SK-N-SH treated with all-trans-retinoic acid at 6 μM for 48 hours (cell line): ENCODE data around the gene DOCK2.
"Not testable (repeated sequence)": the region's sequence is repeated elsewhere in the genome, so short reads cannot be mapped to it uniquely, and the experiment has no call there.

Source experiments
- ATAC-seq: fragments of 200-7000 bp; cut with Tn5 transposase; 3 replicates; pipeline ENCODE4 v1.9.1; 2020; ENCODE audit warnings: mild to moderate bottlenecking, moderate library complexity
- ARNTL ChIP-seq: fragments of 450-650 bp; formaldehyde crosslinking; IDR thresholded peaks from 2 replicates; pipeline ENCODE4 v1.5.0; 2020; ENCODE audit warnings: low read depth, mild to moderate bottlenecking, moderate library complexity, borderline replicate concordance
- BACH2 ChIP-seq: fragments of 250-450 bp; sonication (Bioruptor Pico); IDR thresholded peaks from 2 replicates; pipeline ENCODE4 v1.9.0; 2021; ENCODE audit warnings: mild to moderate bottlenecking, borderline replicate concordance
- CSDC2 ChIP-seq: fragments of 250-450 bp; sonication (Bioruptor Pico); IDR thresholded peaks from 2 replicates; pipeline ENCODE4 v1.5.0; 2020; ENCODE audit warnings: mild to moderate bottlenecking, moderate library complexity
- ESRRG ChIP-seq: fragments of 250-450 bp; sonication (Bioruptor Pico); IDR thresholded peaks from 2 replicates; pipeline ENCODE4 v1.6.1; 2021; ENCODE audit warnings: mild to moderate bottlenecking
- GLIS3 ChIP-seq: fragments of 250-450 bp; sonication (Bioruptor Pico); IDR thresholded peaks from 2 replicates; pipeline ENCODE4 v1.5.0; 2020; ENCODE audit warnings: mild to moderate bottlenecking, moderate library complexity
- ISL1 ChIP-seq: fragments of 250-450 bp; sonication (Bioruptor Pico); IDR thresholded peaks from 2 replicates; pipeline ENCODE4 v2.1.2; 2022; ENCODE audit warnings: mild to moderate bottlenecking, moderate library complexity
- OSR1 ChIP-seq: fragments of 250-450 bp; sonication (Bioruptor Pico); IDR thresholded peaks from 2 replicates; pipeline ENCODE4 v1.8.0; 2022; ENCODE audit warnings: moderate library complexity, mild to moderate bottlenecking, inconsistent platforms
- PATZ1 ChIP-seq: fragments of 250-450 bp; sonication (Bioruptor Pico); IDR thresholded peaks from 2 replicates; pipeline ENCODE4 v1.8.0; 2020; ENCODE audit warnings: mild to moderate bottlenecking, moderate library complexity, borderline replicate concordance
- PPARA ChIP-seq: fragments of 250-450 bp; sonication (Bioruptor Pico); IDR thresholded peaks from 2 replicates; pipeline ENCODE4 v1.5.0; 2020; ENCODE audit warnings: mild to moderate bottlenecking, borderline replicate concordance
- SNAI2 ChIP-seq: fragments of 250-450 bp; sonication (Bioruptor Pico); IDR thresholded peaks from 2 replicates; pipeline ENCODE4 v1.5.0; 2020; ENCODE audit warnings: mild to moderate bottlenecking, moderate library complexity
- TCF4 ChIP-seq: fragments of 250-450 bp; sonication (Bioruptor Pico); IDR thresholded peaks from 2 replicates; pipeline ENCODE4 v1.8.0; 2021; ENCODE audit warnings: mild to moderate bottlenecking, moderate library complexity, borderline replicate concordance
- TOX ChIP-seq: fragments of 250-450 bp; sonication (Bioruptor Pico); IDR thresholded peaks from 2 replicates; pipeline ENCODE4 v1.8.0; 2021; ENCODE audit warnings: mild to moderate bottlenecking, moderate library complexity, borderline replicate concordance
- ZC3H10 ChIP-seq: fragments of 250-450 bp; sonication (Bioruptor Pico); IDR thresholded peaks from 2 replicates; pipeline ENCODE4 v1.5.1; 2021; ENCODE audit warnings: mild to moderate bottlenecking, moderate library complexity
- ZFP3 ChIP-seq: fragments of 250-450 bp; sonication (Bioruptor Pico); IDR thresholded peaks from 2 replicates; pipeline ENCODE4 v1.5.0; 2020; ENCODE audit warnings: mild to moderate bottlenecking, moderate library complexity
- ZFP30 ChIP-seq: fragments of 450-650 bp; formaldehyde crosslinking; IDR thresholded peaks from 2 replicates; pipeline ENCODE4 v1.5.0; 2022; ENCODE audit warnings: mild to moderate bottlenecking, moderate library complexity
- ZNF70 ChIP-seq: fragments of 450-650 bp; formaldehyde crosslinking; IDR thresholded peaks from 2 replicates; pipeline ENCODE4 v1.5.0; 2020; ENCODE audit warnings: mild to moderate bottlenecking, moderate library complexity
- ZNF8 ChIP-seq: fragments of 450-650 bp; formaldehyde crosslinking; IDR thresholded peaks from 2 replicates; pipeline ENCODE4 v1.5.0; 2020; ENCODE audit warnings: mild to moderate bottlenecking, moderate library complexity
- TF ChIP-seq, protein P1 (sequence below): fragments of 250-450 bp; sonication (Bioruptor Pico); IDR thresholded peaks from 2 replicates; pipeline ENCODE4 v1.5.1; 2020; ENCODE audit warnings: low read depth, mild to moderate bottlenecking, moderate library complexity
- TF ChIP-seq, protein P2 (sequence below): fragments of 250-450 bp; sonication (Bioruptor Pico); IDR thresholded peaks from 2 replicates; pipeline ENCODE4 v1.5.0; 2020; ENCODE audit warnings: mild to moderate bottlenecking, moderate library complexity
- TF ChIP-seq, protein P3 (sequence below): fragments of 250-450 bp; sonication (Bioruptor Pico); IDR thresholded peaks from 2 replicates; pipeline ENCODE4 v1.8.0; 2021; ENCODE audit warnings: low read depth, mild to moderate bottlenecking, moderate library complexity, borderline replicate concordance

The DOCK2 gene

GRCh38 chr5:169765176-169765996, 128.3 kb downstream of the DOCK2 start:
- no peak for TF ChIP-seq GLIS3
- no peak for TF ChIP-seq ZC3H10 (CRISPR knock-in tag)
- TF ChIP-seq, protein P1, sequence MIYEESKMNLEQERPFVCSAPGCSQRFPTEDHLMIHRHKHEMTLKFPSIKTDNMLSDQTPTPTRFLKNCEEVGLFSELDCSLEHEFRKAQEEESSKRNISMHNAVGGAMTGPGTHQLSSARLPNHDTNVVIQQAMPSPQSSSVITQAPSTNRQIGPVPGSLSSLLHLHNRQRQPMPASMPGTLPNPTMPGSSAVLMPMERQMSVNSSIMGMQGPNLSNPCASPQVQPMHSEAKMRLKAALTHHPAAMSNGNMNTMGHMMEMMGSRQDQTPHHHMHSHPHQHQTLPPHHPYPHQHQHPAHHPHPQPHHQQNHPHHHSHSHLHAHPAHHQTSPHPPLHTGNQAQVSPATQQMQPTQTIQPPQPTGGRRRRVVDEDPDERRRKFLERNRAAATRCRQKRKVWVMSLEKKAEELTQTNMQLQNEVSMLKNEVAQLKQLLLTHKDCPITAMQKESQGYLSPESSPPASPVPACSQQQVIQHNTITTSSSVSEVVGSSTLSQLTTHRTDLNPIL (CRISPR knock-in tag), result no peak
- TF ChIP-seq ZFP3 (CRISPR knock-in tag), result no peak
- no peak for TF ChIP-seq PATZ1
- TF ChIP-seq ARNTL, result no peak
- TF ChIP-seq, protein P2, sequence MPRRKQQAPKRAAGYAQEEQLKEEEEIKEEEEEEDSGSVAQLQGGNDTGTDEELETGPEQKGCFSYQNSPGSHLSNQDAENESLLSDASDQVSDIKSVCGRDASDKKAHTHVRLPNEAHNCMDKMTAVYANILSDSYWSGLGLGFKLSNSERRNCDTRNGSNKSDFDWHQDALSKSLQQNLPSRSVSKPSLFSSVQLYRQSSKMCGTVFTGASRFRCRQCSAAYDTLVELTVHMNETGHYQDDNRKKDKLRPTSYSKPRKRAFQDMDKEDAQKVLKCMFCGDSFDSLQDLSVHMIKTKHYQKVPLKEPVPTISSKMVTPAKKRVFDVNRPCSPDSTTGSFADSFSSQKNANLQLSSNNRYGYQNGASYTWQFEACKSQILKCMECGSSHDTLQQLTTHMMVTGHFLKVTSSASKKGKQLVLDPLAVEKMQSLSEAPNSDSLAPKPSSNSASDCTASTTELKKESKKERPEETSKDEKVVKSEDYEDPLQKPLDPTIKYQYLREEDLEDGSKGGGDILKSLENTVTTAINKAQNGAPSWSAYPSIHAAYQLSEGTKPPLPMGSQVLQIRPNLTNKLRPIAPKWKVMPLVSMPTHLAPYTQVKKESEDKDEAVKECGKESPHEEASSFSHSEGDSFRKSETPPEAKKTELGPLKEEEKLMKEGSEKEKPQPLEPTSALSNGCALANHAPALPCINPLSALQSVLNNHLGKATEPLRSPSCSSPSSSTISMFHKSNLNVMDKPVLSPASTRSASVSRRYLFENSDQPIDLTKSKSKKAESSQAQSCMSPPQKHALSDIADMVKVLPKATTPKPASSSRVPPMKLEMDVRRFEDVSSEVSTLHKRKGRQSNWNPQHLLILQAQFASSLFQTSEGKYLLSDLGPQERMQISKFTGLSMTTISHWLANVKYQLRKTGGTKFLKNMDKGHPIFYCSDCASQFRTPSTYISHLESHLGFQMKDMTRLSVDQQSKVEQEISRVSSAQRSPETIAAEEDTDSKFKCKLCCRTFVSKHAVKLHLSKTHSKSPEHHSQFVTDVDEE (CRISPR knock-in tag), result no peak
- TF ChIP-seq PPARA (CRISPR knock-in tag), result no peak
- TF ChIP-seq BACH2, result no peak
- no peak for TF ChIP-seq TOX (CRISPR knock-in tag)
- no peak for TF ChIP-seq CSDC2 (CRISPR knock-in tag)

DNA sequence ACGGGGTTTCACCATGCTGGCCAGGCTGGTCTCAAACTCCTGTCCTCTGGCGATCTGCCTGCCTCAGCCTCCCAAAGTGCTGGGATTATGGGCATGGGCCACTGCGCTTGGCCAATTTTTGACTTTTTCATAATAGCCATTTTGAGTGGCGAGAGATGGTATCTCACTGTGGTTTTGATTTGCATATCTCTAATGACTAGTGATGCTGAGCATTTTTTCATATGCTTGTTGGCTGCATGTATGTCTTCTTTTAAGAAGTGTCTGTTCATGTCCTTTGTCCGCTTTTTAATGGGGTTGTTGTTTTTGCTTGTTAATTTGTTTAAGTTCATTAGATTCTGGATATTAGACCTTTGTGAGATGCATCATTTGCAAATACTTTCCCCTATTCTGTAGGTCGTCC, 129.9 kb downstream of the DOCK2 start:
- ATAC-seq, result not testable (repeated sequence)

More at GRCh38 chr5:169765176-169765996, 128.3 kb downstream of the DOCK2 start:
- no peak for ATAC-seq

- TF ChIP-seq OSR1 (CRISPR knock-in tag) (no peak), ZNF8 (no peak), ARNTL (no peak), PATZ1 (no peak), ESRRG (CRISPR knock-in tag) (no peak), ISL1 (CRISPR knock-in tag) (no peak), BACH2 (no peak), SNAI2 (CRISPR knock-in tag) (no peak), ZNF70 (CRISPR knock-in tag) (no peak)
- TF ChIP-seq, protein P1 (CRISPR knock-in tag), result no peak
Observed at GRCh38 chr5:169767938-169768337, 130.9 kb downstream of the DOCK2 start.

DNA sequence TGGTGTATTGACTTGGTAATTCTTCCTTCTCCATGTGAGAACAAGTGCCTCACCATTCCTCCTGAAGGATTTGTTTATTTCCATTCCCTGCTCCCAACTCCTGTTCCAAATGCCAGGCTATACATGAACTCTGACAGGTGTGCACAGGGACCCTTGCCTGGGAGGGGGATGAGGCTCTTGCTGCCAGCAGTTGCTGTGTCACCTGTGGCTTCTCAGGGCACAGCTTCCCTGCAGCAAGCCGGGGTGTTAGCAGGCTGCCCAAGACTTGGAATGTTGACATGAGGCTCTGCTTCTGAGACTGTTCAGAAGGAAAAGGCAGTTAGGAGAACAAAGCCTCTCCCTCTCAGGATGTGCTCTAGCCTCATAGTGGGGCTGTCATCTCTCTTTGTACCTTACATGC, 131.3 kb downstream of the DOCK2 start:
- ATAC-seq, result no peak
- TF ChIP-seq ZFP3 (CRISPR knock-in tag) (no peak), OSR1 (CRISPR knock-in tag) (no peak), ARNTL (no peak), ZNF8 (no peak), ZNF70 (CRISPR knock-in tag) (no peak), BACH2 (no peak), ZFP30 (CRISPR knock-in tag) (no peak), PATZ1 (no peak), CSDC2 (CRISPR knock-in tag) (no peak), TCF4 (no peak), GLIS3 (no peak), PPARA (CRISPR knock-in tag) (no peak), SNAI2 (CRISPR knock-in tag) (no peak)
- TF ChIP-seq, protein P1 (CRISPR knock-in tag), result no peak
- TF ChIP-seq, protein P3, sequence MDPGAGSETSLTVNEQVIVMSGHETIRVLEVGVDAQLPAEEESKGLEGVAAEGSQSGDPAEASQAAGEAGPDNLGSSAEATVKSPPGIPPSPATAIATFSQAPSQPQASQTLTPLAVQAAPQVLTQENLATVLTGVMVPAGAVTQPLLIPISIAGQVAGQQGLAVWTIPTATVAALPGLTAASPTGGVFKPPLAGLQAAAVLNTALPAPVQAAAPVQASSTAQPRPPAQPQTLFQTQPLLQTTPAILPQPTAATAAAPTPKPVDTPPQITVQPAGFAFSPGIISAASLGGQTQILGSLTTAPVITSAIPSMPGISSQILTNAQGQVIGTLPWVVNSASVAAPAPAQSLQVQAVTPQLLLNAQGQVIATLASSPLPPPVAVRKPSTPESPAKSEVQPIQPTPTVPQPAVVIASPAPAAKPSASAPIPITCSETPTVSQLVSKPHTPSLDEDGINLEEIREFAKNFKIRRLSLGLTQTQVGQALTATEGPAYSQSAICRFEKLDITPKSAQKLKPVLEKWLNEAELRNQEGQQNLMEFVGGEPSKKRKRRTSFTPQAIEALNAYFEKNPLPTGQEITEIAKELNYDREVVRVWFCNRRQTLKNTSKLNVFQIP (CRISPR knock-in tag), result no peak

More at GRCh38 chr5:169767938-169768337, 130.9 kb downstream of the DOCK2 start:
- ATAC-seq, result no peak
